SU-DHL-6 (cell line): ENCODE results near the gene ENDOV.

Source experiments
- H2AFZ ChIP-seq: fragments of 200-600 bp; sonication (generic); 2 replicates; pipeline ENCODE4 v1.6.1; 2014; ENCODE audit warnings: low read depth, mild to moderate bottlenecking, moderate library complexity, mixed read lengths, antibody characterized with exemption, low read length; ENCODE audit not compliant: severe bottlenecking
- H3F3A ChIP-seq: fragments of 200-600 bp; shearing (Covaris generic); 2 replicates; pipeline ENCODE4 v1.6.0; 2016; ENCODE audit warnings: antibody characterized with exemption, mild to moderate bottlenecking; ENCODE audit not compliant: insufficient read depth
- H3K27ac ChIP-seq: fragments of 200-600 bp; sonication (generic); 2 replicates; pipeline ENCODE4 v1.5.1; 2016; ENCODE audit warnings: low read depth, mild to moderate bottlenecking, low read length, moderate library complexity, mixed read lengths
- H3K27me3 ChIP-seq: fragments of 200-600 bp; sonication (generic), shearing (Covaris generic); 2 replicates; pipeline ENCODE4 v1.6.0; 2014; ENCODE audit warnings: mild to moderate bottlenecking, low read length
- H3K36me3 ChIP-seq: fragments of 200-600 bp; sonication (generic); 2 replicates; pipeline ENCODE4 v1.6.1; 2014; ENCODE audit warnings: mild to moderate bottlenecking, low read length, mixed read lengths
- H3K4me2 ChIP-seq: fragments of 300-600, 200-600 bp; shearing (Covaris generic), sonication (generic); 2 replicates; pipeline ENCODE4 v1.6.0; 2014; ENCODE audit warnings: low read length, low read depth, mild to moderate bottlenecking; ENCODE audit not compliant: poor library complexity, severe bottlenecking
- H3K4me3 ChIP-seq: fragments of 200-600 bp; sonication (generic); 2 replicates; pipeline ENCODE4 v1.5.1; 2014; ENCODE audit warnings: antibody characterized with exemption, low read length, mild to moderate bottlenecking, mixed read lengths; ENCODE audit not compliant: insufficient read depth, poor library complexity, severe bottlenecking
- H3K79me2 ChIP-seq: fragments of 200-600 bp; sonication (generic); 2 replicates; pipeline ENCODE4 v1.6.1; 2014; ENCODE audit warnings: mild to moderate bottlenecking, low read length, moderate library complexity; ENCODE audit not compliant: insufficient read depth
- H3K9ac ChIP-seq: fragments of 200-600 bp; sonication (generic); 2 replicates; pipeline ENCODE4 v1.7.0; 2014; ENCODE audit warnings: mild to moderate bottlenecking, low read length
- H3K9me2 ChIP-seq: fragments of 200-600 bp; sonication (generic); replicated peaks from 2 replicates; pipeline ENCODE4 v1.6.1; 2014; ENCODE audit warnings: low read length; ENCODE audit not compliant: insufficient read depth
- H3K9me3 ChIP-seq: fragments of 200-600 bp; sonication (generic); 2 replicates; pipeline ENCODE4 v1.6.1; 2014; ENCODE audit warnings: low read length, mixed read lengths; ENCODE audit not compliant: insufficient read depth
- H4K20me1 ChIP-seq: fragments of 200-600 bp; sonication (generic); 2 replicates; pipeline ENCODE4 v1.6.1; 2014; ENCODE audit warnings: low read depth, mild to moderate bottlenecking, antibody characterized with exemption, low read length, moderate library complexity, mixed read lengths
- EZH2phosphoT487 ChIP-seq: fragments of 200-600 bp; sonication (generic), shearing (Covaris generic); conservative IDR thresholded peaks from 2 replicates; pipeline ENCODE4 v1.6.1; 2018; ENCODE audit warnings: mild to moderate bottlenecking, antibody characterized with exemption, low read length, moderate library complexity, mixed read lengths
- TF ChIP-seq, protein P1 (sequence below): fragments of 200-600 bp; sonication (generic); IDR thresholded peaks from one replicate; pipeline ENCODE4 v1.5.1; 2017; ENCODE audit warnings: antibody characterized with exemption, mild to moderate bottlenecking, low read length, moderate library complexity; ENCODE audit not compliant: insufficient read depth, poor library complexity, severe bottlenecking

ENDOV gene

DNA sequence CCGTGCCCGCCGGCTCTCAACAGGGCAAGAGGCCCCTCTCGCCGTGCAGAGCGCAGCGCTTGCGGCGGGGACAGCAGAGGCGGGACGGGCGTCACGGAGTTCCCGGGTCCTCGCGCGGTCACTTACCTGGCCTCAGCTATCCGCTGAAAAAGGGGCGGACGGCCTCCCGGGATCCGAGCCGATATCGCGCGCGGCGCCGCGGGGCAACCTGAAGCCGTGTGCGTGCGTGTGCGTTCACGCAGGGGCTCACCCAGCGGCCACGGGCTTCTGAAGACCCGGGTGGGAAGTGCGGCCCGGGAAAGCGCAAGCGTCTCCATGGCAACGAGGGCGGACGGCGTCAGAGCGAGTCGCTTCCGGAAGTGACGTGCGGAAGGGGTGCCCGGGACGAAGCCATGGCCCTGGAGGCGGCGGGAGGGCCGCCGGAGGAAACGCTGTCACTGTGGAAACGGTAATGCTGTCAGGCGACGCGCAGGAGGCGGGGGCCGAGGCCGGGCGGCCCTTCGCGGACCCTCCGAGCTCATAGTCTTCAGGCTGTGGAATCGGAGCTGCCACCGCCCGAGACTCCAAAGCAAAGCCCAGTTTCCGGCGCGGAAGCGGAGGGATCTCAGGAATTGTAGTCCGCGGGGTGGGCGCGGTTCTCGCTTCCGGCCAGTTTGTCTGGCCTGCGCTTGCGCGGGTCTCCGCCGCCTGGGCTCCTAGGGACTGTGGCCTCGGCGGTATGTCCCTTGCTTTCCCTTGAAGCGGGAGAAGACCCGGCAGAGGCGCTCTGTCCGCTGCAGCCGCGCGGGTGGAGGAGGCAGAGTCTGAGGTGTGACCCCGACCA is at the start of gene ENDOV:
TSS of gene ENDOV (plus strand) at position 365 of the 823 bp plus-strand sequence. CDS start at position 393, 28 bp downstream.
- Histone ChIP-seq H2AFZ (peak within 1 kb of the TSS; percentile 72), H3K9ac (peak within 1 kb of the TSS; percentile 68), H3K27ac (no peak within 1 kb of the TSS), H3K9me3 (no peaks in the 10 kb centered on the region), H3K27me3 (no peaks in the 10 kb centered on the region), H4K20me1 (no peaks in the 10 kb centered on the region), H3K4me3 (peak within 1 kb of the TSS; percentile 75), H3K9me2 (no peaks in the 10 kb centered on the region), H3K79me2 (no peaks in the 10 kb centered on the region), H3K36me3 (no peaks in the 10 kb centered on the region), H3K4me2 (peak within 1 kb of the TSS; percentile 77), H3F3A (no peaks in the 10 kb centered on the region)
- TF ChIP-seq EZH2phosphoT487: no peak
- TF ChIP-seq, protein P1, sequence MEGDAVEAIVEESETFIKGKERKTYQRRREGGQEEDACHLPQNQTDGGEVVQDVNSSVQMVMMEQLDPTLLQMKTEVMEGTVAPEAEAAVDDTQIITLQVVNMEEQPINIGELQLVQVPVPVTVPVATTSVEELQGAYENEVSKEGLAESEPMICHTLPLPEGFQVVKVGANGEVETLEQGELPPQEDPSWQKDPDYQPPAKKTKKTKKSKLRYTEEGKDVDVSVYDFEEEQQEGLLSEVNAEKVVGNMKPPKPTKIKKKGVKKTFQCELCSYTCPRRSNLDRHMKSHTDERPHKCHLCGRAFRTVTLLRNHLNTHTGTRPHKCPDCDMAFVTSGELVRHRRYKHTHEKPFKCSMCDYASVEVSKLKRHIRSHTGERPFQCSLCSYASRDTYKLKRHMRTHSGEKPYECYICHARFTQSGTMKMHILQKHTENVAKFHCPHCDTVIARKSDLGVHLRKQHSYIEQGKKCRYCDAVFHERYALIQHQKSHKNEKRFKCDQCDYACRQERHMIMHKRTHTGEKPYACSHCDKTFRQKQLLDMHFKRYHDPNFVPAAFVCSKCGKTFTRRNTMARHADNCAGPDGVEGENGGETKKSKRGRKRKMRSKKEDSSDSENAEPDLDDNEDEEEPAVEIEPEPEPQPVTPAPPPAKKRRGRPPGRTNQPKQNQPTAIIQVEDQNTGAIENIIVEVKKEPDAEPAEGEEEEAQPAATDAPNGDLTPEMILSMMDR: no peak

DNA sequence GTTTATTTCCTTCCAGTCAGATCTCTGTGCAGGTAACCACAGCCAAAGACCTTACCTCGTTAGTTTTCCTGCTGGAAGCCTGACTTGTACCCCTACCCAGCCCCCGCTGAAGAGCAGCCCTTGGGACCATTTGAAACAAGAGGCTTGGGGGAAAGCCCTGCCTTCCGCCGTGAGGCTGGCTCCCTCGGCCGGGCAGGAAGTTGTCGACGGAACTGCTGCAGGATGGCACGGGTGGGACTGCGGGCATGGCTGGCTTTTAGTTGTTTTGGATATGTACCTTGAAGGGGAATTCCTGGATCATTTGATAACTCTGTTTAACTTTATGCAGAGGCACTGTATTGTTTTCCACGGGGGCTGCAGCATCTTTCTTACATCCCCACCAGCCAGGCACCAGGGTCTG is 49.0 kb upstream of the ENDOV start:
- Histone ChIP-seq H3K79me2 (no peaks in the 10 kb centered on the region), H3K9ac (no peak overlapping the region)

DNA sequence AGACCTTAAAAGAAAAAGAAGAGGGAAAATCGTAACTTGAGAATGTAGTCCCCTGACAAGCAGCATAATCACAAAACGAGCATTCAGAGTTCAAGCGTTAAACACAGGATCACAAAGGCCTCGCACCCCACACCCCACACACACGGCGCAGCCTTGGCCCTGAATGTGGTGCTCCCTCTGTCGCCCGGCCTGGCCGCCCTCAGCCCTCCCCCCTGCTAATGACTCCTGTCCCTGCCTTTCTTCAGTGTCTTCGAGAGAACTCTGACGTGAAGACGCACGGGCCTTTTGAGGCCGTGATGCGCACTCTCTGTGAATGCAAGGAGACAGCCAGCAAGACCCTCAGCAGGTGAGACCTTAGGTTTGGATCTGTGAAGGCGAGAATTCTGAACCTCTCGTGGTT is 47.5 kb upstream of the ENDOV start:
- H3K9me2 ChIP-seq: no peaks in the 10 kb centered on the region
- no peaks in the 10 kb centered on the region for H3K9me3 ChIP-seq
- no peak overlapping the region for H3K4me3 ChIP-seq
- H4K20me1 ChIP-seq: no peaks in the 10 kb centered on the region
- H3K9ac ChIP-seq: no peak overlapping the region
- no peaks in the 10 kb centered on the region for H3K27me3 ChIP-seq
- no peaks in the 10 kb centered on the region for H3K36me3 ChIP-seq
- no peak overlapping the region for H3K4me2 ChIP-seq
- no peak overlapping the region for H2AFZ ChIP-seq
- no peaks in the 10 kb centered on the region for H3K79me2 ChIP-seq
- no peak for TF ChIP-seq EZH2phosphoT487
- TF ChIP-seq, protein P1: no peak
- no peaks in the 10 kb centered on the region for H3F3A ChIP-seq
- H3K27ac ChIP-seq: no peak overlapping the region

More for the DNA sequence above, 49.0 kb upstream of the ENDOV start:
- Histone ChIP-seq H2AFZ (no peak overlapping the region), H3F3A (no peaks in the 10 kb centered on the region), H3K4me3 (no peak overlapping the region), H3K9me3 (no peaks in the 10 kb centered on the region; the same call in 1 of the 2 replicates), H4K20me1 (no peaks in the 10 kb centered on the region), H3K27ac (no peak overlapping the region), H3K27me3 (no peaks in the 10 kb centered on the region), H3K9me2 (no peaks in the 10 kb centered on the region), H3K4me2 (no peak overlapping the region), H3K36me3 (no peaks in the 10 kb centered on the region)
- TF ChIP-seq, protein P1: no peak
- TF ChIP-seq EZH2phosphoT487: no peak
